Ovary (tissue), 9 donors: Measurements from ENCODE around the gene CSTA. TPM values are rescaled to one million over a fixed set of nuclear protein-coding genes. Genes with fewer than 3 reads are reported as not detected.

Experiments used
- DNase-seq, 5 donors: peaks; one replicate each; pipeline ENCODE4 v3.0.0-alpha.2; 2019 to 2020
- H3K27ac ChIP-seq, 2 donors: fragments of 200-600 bp; one replicate each; pipeline versions ENCODE4 v1.5.1 to v1.8.0; 2019 to 2022
- H3K27me3 ChIP-seq: fragments of 200-600 bp; one replicate; pipeline ENCODE4 v1.8.0; 2022
- H3K36me3 ChIP-seq: fragments of 200-600 bp; sonication (generic); one replicate; pipeline ENCODE4 v1.5.1; 2019
- H3K4me1 ChIP-seq: one replicate; pipeline ENCODE4 v1.8.1; 2013; ENCODE audit warnings: mild to moderate bottlenecking, moderate library complexity; ENCODE audit not compliant: insufficient read depth
- H3K4me3 ChIP-seq: fragments of 200-600 bp; sonication (generic); one replicate; pipeline ENCODE4 v1.5.1; 2017
- H3K9me3 ChIP-seq, 2 donors: fragments of 200-600 bp in 1 of 2; sonication (generic) in 1 of 2; one replicate each; pipeline versions ENCODE4 v1.5.1 to v1.8.1; 2013 to 2019; ENCODE audit warnings: mild to moderate bottlenecking in 1 of 2, moderate library complexity in 1 of 2
- EP300 ChIP-seq: sonication (generic); formaldehyde crosslinking; IDR thresholded peaks from one replicate; pipeline ENCODE4 v1.6.1; 2017; ENCODE audit warnings: antibody characterized with exemption
- POLR2A ChIP-seq: fragments of 450-650 bp; IDR thresholded peaks from one replicate; pipeline ENCODE4 v1.6.1; 2017; ENCODE audit warnings: antibody characterized with exemption, mild to moderate bottlenecking, moderate library complexity
- WGBS, 3 donors: extraction: QIAGEN DNeasy Blood & Tissue Kit in 1 of 3; methylation state at CpG; one replicate each; pipeline versions ENCODE4 v1.1.5 to v1.1.7; 2013 to 2017; 5-methylcytosine and 5-hydroxymethylcytosine counted together
- intact Hi-C, 4 donors: fragments of 100-400 bp; cut with DNase I; formaldehyde crosslinking; loops; one replicate each; pipeline versions ENCODE4 v1.11.0 to v1.15.1; 2022 to 2023
- polyA plus RNA-seq, 2 donors: library from polyadenylated mRNA; stranded (reverse); fragments of 200-250 nt in 1 of 2; fragments of 350-450 nt in 1 of 2; fragmentation: Illumina TruSeq in 1 of 2; extraction: RNeasy Lipid Tissue Mini Kit (QIAGEN cat#74804) in 1 of 2; gene quantifications; one replicate each; pipeline ENCODE4 v1.2.3, GENCODE V29; 2013 to 2014
- total RNA-seq, 7 donors: library from RNA; depleted of rRNA in 2 of 7; stranded (reverse); fragments of >200 nt in 2 of 7; fragmentation: NEBNext Ultra II Directional in 3 of 7; extraction: Animal tissue kit (Norgen Biotek cat#: 25700) in 3 of 7; gene quantifications; one replicate each; pipeline versions ENCODE4 v1.1.0 to v1.2.4, GENCODE V29; 2016 to 2023
- TF ChIP-seq, protein P1 (sequence below), 3 donors: fragments of 450-650 bp in 2 of 3; fragments of 200-600 bp in 1 of 3; IDR thresholded peaks; one replicate each; pipeline versions ENCODE4 v1.5.1 to v1.8.0; 2016 to 2022; ENCODE audit warnings: antibody characterized with exemption in 3 of 3, mild to moderate bottlenecking in 1 of 3
- donor health status: DM: no; HTN: no; CAD: no; lungs with moderate emphysema.
- donor health status: DM: no; HTN: no; CAD: no.
- donor health status: Bipolar disorder and iron deficiency.
- donor health status: DM: yes; HTN: yes; CAD: no.
- donor health status: DM: no; HTN: no; CAD: no.
- donor health status: DM: yes; HTN: yes; CAD: no.

Gene CSTA
- total and polyA plus RNA-seq, 9 donors = 5.8 to 43.9 (median 13.2) TPM

GRCh38 chr3:122322095-122323075, 2.7 kb upstream of the CSTA start:
- intact Hi-C loops = no loop called here
- Histone ChIP-seq H3K27me3 (no peaks in the 10 kb centered on the region), H3K9me3 (no peaks in the 10 kb centered on the region), H3K4me1 (peaks cover 1% of the 10 kb centered on the region), H3K4me3 (no peak overlapping the region), H3K27ac (no peak overlapping the region), H3K36me3 (no peaks in the 10 kb centered on the region)
- TF ChIP-seq POLR2A (no peak), EP300 (no peak)
- TF ChIP-seq, protein P1, sequence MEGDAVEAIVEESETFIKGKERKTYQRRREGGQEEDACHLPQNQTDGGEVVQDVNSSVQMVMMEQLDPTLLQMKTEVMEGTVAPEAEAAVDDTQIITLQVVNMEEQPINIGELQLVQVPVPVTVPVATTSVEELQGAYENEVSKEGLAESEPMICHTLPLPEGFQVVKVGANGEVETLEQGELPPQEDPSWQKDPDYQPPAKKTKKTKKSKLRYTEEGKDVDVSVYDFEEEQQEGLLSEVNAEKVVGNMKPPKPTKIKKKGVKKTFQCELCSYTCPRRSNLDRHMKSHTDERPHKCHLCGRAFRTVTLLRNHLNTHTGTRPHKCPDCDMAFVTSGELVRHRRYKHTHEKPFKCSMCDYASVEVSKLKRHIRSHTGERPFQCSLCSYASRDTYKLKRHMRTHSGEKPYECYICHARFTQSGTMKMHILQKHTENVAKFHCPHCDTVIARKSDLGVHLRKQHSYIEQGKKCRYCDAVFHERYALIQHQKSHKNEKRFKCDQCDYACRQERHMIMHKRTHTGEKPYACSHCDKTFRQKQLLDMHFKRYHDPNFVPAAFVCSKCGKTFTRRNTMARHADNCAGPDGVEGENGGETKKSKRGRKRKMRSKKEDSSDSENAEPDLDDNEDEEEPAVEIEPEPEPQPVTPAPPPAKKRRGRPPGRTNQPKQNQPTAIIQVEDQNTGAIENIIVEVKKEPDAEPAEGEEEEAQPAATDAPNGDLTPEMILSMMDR (IDR thresholded peaks at IDR 0.05) = no peak
- DNase-seq = no peak
- WGBS, 3 donors = 78 to 94% (median 81%) methylated on average over 5 of the region's 5 CpGs

- intact Hi-C loops = no loop called here
- no peak for DNase-seq
- no peak overlapping the region for H3K27ac ChIP-seq
Measured at GRCh38 chr3:122325769-122326168, 721 bp downstream of the CSTA start.

GRCh38 chr3:122331886-122332285, 6.8 kb downstream of the CSTA start:
- WGBS, 3 donors = 73 to 78% (median 75%) methylated on average over 4 of the region's 4 CpGs
- Histone ChIP-seq H3K4me1 (no peaks in the 10 kb centered on the region), H3K27ac (no peak overlapping the region), H3K27me3 (no peaks in the 10 kb centered on the region), H3K36me3 (no peaks in the 10 kb centered on the region), H3K9me3 (no peaks in the 10 kb centered on the region), H3K4me3 (no peak overlapping the region)
- no peak for DNase-seq
- TF ChIP-seq, protein P1 (IDR thresholded peaks at IDR 0.05) = no peak
- intact Hi-C loops = no loop called here

More at GRCh38 chr3:122325769-122326168, 721 bp downstream of the CSTA start:
- Histone ChIP-seq H3K9me3 (no peaks in the 10 kb centered on the region), H3K4me3 (no peak overlapping the region), H3K4me1 (peaks cover 1% of the 10 kb centered on the region), H3K27me3 (no peaks in the 10 kb centered on the region), H3K36me3 (no peaks in the 10 kb centered on the region)
- TF ChIP-seq, protein P1 (IDR thresholded peaks at IDR 0.05) = no peak
- no peak for TF ChIP-seq EP300
- no peak for TF ChIP-seq POLR2A
- WGBS, 3 donors = 95 to 97% (median 95%) methylated on average over 3 of the region's 3 CpGs

DNA sequence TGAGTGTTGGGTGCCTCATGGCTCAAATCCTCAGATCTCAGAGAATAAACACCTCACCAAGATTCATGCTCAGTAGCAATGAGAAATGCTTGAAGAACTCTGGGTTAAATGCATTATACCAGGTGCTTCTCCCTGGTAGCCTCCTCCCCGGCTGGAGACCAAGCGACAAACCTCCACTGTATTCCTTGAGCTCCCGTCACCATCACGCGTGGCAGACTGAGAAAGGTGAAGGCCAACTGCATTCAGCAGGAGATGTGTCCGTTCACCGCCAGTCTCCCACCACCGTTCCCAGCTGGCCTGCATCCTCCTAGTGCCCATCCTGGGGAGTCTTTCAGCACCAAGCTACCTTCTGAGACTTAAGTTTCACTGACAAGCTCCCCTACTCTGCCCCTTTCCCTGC, 7.5 kb downstream of the CSTA start:
- intact Hi-C loops = no loop called here
- Histone ChIP-seq H3K9me3 (no peaks in the 10 kb centered on the region), H3K36me3 (no peaks in the 10 kb centered on the region), H3K27ac (no peak overlapping the region), H3K4me1 (no peaks in the 10 kb centered on the region), H3K4me3 (no peak overlapping the region), H3K27me3 (no peaks in the 10 kb centered on the region)
- DNase-seq = no peak
- TF ChIP-seq, protein P1 (IDR thresholded peaks at IDR 0.05) = no peak
- no peak for TF ChIP-seq POLR2A
- TF ChIP-seq EP300 = no peak
- WGBS, 3 donors = 89 to 93% (median 89%) methylated on average over 8 of the region's 8 CpGs
